SU-DHL-6 (cell line): ENCODE data around the gene PRPS1.
"Not testable (repeated sequence)": the region's sequence is repeated elsewhere in the genome, so short reads cannot be mapped to it uniquely, and the experiment has no call there.

Experiments
- CTCF ChIP-seq: fragments of 200-600 bp; sonication (generic); IDR thresholded peaks from one replicate; pipeline ENCODE4 v1.5.1; 2017; ENCODE audit warnings: antibody characterized with exemption, mild to moderate bottlenecking, low read length, moderate library complexity; ENCODE audit not compliant: insufficient read depth, poor library complexity, severe bottlenecking
- EZH2phosphoT487 ChIP-seq: fragments of 200-600 bp; sonication (generic), shearing (Covaris generic); conservative IDR thresholded peaks from 2 replicates; pipeline ENCODE4 v1.6.1; 2018; ENCODE audit warnings: mild to moderate bottlenecking, antibody characterized with exemption, low read length, moderate library complexity, mixed read lengths

GRCh38 chrX:107685586-107685985, 57.3 kb downstream of the PRPS1 start:
- not testable (repeated sequence) for TF ChIP-seq CTCF, EZH2phosphoT487
